ENCODE measurements around the gene SERPINA12. TPM values are rescaled to one million over a fixed set of nuclear protein-coding genes. Genes with fewer than 3 reads are reported as not detected.

SERPINA12 gene
- total and polyA plus RNA-seq, 2 of the 13 experiments (the other 11 are each of a cell fraction or from before 2014, with no cell fraction given): 0.08 TPM; not detected in 1

- no peak for TF ChIP-seq ZNF276 (CRISPR knock-in tag; IDR thresholded peaks at IDR 0.05; ENCODE audit: low read depth)
- TF ChIP-seq ZBTB14 (CRISPR knock-in tag; IDR thresholded peaks at IDR 0.05): no peak
- TF ChIP-seq NFRKB (IDR thresholded peaks at IDR 0.05): no peak
- no peak for TF ChIP-seq MIXL1 (CRISPR knock-in tag; IDR thresholded peaks at IDR 0.05)
- TF ChIP-seq GLI4 (CRISPR knock-in tag; IDR thresholded peaks at IDR 0.05; ENCODE audit: borderline replicate concordance): no peak
- no peak for TF ChIP-seq KLF6 (CRISPR knock-in tag; IDR thresholded peaks at IDR 0.05)
- no peak for TF ChIP-seq ZBTB34 (CRISPR knock-in tag; IDR thresholded peaks at IDR 0.05)
- TF ChIP-seq ZNF691 (CRISPR knock-in tag; IDR thresholded peaks at IDR 0.05; ENCODE audit: borderline replicate concordance, low read depth): no peak
- no peak for TF ChIP-seq ZSCAN25 (CRISPR knock-in tag; IDR thresholded peaks at IDR 0.05)
- 0 out of 2 replicates have a peak, but pooled peaks have one; percentile 63 for TF ChIP-seq LCORL (IDR thresholded peaks at IDR 0.05)
- TF ChIP-seq LCORL (CRISPR knock-in tag; IDR thresholded peaks at IDR 0.05): peak; percentile 79; the same call in 1 of the 2 replicates
- TF ChIP-seq DZIP1 (CRISPR knock-in tag; IDR thresholded peaks at IDR 0.05): no peak
- TF ChIP-seq GPN1 (CRISPR knock-in tag; IDR thresholded peaks at IDR 0.05; ENCODE audit: borderline replicate concordance): no peak
- TF ChIP-seq ZNF235 (CRISPR knock-in tag; IDR thresholded peaks at IDR 0.05; ENCODE audit: borderline replicate concordance): no peak
These were observed 7.4 kb downstream of the SERPINA12 start (continued) for GRCh38 chr14:94501588-94502516.

All from HepG2 (cell line).